NCI-H187 treated with DMSO at 0.1 percent for 48 hours (cell line): Measurements from ENCODE around the gene CTSO.
"Not testable (repeated sequence)": the region's sequence is repeated elsewhere in the genome, so short reads cannot be mapped to it uniquely, and the experiment has no call there.

Experiments used
- DNase-seq: peaks from one replicate; lab custom pipeline; 2025; lab: John Stamatoyannopoulos, UW

The CTSO gene

DNA sequence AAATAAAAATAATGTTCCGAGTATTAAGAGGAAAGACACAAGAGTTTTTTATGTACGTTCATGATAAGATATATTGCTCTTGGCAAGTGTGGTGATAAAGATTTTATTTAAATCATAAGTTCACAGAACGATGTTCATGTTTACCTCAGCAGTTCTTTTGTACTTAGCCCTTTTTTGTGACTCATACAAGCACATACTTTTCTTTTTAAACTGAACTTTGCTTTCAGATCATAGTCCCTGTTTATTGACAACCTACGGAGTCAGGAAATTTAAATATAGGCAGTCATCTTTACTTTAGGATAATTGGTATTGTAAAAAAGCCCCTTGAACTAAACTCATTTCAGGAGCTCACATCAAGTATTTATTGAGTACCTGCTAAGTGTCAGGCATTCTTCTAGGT is 1.3 kb upstream of the CTSO start:
- DNase-seq: no peak

DNA sequence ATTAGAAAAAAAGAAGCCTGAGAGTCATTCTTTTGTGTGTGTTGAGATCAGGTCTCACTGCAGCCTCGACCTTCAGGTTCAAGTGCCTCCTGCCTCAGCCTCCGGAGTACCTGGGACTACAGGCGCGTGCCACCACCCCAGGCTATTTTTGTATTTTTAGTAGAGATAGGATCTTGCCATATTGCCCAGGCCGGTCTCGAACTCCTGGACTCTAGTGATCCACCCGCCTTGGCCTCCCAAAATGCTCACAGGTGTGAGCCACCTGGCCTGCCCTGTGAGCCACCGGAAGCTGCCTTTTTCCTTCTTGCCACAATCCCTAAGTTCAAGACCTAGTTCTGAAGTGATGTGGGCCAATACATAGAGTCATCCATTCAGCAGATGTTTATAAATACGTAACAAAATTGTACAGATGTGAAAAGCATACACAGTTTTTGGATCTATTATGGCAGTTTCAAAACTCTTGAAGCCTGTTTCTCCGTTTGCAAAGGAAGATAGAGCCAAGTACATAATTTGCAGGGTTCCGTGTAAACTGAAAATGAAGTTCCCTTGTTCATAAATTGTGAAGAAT is 536 bp upstream of the CTSO start:
- no peak for DNase-seq

DNA sequence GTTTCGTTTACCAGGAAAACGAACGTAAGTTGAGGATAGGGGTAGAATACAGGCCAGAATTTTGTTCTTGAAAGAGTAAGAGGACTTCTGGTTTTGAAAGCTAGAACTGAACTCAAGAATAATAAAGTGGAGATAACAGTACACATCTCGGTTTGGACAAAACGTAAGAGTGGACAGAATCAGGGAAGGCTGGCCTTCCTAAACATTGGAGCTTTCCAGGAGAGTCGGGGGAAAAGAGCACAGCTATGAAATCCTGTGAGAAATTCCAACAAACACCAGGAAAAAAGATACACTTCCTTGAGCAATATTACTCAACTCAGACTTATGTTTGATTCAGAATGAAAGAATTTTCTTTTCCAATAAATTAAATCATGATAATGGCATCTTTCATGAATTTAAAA is 1.2 kb downstream of the CTSO start:
- DNase-seq: no peak

DNA sequence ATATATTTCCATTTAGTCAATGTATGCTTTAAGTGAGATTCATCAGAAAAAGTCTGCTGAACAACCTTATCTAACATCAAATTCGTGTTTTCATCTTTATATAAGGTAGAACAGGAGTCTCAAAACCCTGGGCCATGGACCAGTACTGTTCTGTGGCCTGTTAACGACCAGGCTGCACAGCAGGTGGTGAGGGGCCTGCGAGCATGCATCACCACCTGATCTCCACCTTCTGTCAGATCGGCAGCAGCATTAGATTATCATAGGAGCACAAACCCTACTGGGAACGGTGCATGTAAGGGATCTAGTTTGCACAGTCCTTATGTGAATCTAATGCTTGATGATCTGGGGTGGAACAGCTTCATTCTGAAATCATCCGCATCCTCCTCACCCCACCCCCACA is 3.2 kb downstream of the CTSO start:
- DNase-seq: no peak

DNA sequence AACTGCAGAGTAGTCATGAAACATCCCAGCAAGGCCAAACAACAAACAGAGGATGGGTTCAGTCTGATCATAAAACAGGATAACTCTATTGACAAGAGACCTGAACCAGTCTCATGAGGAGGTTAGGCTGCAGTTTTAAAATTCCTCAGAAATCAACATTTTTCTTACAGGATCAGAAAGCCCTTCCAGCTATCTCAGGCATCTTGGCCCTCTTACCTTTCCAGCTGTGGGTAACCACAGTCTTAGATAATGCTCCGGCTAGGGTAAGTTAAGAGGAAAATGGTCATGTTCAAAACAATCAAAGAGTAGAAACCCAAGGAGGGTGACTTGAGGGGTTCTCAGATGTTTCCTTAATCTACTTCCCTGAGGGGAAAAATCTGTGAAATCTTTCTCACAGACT is 5.1 kb downstream of the CTSO start:
- DNase-seq: no peak

DNA sequence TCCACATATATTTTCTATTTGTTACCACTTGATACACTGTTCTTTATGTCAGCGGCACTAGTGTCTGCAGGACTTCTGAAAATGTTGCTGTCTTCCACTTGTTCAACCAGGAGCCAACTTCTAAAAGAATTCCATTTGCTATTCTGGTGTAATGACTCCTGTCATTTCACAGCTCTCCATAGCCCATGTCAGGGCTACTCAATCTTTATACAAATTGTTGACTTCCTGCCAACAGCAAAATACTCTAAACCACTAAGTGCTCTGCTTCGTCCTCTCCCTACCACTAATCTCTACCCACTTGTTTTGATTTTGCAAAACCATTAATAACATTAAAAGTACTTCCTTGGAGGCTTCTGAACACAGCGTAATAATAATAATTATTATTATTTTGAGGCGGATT is 7.2 kb downstream of the CTSO start:
- DNase-seq: no peak

DNA sequence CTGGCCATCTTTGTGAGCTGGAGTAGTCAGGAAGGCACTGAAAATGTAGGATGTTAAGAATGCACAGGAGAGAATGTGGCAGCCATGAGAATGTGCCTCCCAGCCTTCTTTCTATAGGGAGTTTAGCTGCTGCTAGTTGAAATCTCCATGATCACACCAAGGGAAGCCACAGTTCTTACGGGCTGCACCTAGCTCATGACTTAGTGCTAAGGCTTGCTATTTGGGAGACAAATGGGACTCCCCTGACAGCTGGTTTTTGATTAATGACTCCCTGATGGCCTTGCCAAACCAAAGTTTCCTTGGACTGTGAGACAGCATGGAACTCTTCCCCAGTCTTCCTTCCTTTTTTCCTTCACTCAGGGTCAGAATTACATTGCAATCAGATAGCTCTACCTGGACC is 9.2 kb downstream of the CTSO start:
- no peak for DNase-seq

DNA sequence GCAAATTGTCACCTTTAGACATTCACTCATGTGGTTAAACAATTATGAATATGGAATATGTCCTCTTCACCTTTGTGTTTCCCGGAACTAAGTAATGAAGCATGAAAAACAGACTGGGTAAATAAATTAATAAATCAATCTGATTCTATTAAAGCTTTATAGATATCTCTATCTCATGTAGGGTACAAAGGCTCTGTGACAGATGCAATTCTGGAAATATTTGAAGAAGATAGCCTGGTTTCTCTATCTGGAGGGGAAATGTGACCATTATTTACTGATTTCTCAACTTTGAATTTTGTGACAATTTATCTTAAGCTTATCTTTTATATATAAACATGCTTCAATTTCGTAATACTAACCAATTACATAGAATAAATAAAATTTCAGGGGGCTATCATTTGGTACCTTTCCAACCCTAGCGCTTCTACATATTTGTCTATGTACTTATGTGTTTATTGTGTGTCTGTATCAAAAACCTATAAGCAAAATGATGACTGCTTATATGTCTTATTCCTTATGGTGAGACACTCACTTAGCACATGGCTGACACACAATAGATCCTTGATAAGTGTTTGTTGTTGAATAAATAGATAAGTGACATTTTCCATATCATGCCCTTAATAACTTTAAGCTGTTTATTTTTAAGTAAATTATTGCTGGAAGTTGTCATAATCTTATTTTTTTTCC is 9.9 kb downstream of the CTSO start:
- DNase-seq: no peak

DNA sequence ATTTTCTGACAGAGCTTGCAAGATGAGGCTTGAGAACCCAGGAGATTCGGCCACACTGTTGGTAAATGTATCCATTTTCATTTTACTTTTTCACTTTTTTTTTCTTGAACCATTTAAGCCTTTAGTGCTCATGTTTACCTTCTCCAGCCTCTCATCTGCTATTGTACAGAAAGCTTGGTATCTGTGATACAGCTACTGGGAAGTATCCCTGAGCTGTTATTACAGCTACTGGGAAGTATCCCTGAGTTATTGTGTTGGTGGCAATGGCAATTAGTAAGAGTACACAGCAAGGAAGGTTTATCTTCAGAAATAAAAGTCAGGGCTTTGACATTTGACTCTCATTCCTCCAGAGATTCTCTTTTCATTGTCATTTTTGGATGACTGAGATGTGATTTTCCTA is 11.8 kb downstream of the CTSO start:
- no peak for DNase-seq

DNA sequence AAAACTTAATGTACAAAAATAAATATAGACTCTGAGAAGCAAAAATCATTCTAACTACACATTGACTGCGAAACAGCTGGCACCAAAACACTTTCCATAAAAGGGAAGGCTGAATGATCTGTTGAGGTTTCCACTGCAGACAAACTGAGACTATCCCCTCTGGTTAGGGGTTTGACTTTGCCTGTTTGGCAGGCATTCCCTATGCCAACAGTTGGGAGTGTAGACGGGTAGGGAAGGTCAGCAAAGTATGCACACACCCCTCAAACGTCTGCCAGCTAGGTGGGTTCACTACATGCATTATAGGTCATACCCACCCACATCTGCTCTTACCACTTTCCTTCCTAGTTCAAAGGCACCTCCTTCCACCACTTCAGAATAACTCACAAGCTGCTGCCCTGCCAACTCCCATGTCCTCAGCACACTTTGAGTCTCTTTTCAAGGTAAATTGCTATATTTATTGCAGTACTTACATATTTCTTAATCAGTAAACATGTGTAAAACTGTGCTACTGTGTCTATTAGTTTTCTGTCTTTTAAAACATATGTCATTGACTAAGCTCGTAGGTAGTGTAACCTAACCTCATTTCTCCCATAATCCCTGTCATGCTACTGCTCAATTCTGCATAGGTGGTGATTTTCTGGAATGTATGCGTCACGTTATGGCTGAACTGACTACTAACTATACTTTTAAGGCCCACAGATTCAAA is 12.4 kb downstream of the CTSO start:
- DNase-seq: no peak

DNA sequence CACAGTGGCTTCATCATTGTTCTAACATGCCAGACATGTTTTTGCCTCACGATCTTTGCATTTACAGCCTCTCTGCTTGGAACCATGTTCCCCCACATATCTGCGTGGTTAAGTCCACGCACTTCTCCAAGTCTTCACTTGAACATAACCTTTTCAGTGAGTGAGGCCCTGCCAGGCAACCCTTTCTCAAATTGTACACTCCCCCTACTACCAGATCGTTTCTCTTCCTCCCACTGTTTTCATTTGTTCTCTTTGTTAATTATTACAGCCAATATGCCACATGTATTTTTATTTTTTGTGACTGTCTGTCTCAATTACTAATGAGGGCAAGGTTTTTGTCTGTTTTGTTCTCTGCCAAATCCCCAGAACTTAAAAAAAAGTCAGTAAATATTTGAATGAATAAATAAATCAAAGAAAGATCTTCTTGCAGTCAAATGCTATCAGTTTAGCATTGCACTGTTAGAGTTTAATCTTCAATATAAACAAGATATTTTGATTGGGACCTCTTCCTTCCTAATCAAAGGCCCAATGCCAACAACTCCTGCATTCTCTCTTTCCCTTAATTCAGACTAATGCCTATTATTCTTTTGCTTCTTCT is 18.2 kb downstream of the CTSO start:
- DNase-seq: no peak

DNA sequence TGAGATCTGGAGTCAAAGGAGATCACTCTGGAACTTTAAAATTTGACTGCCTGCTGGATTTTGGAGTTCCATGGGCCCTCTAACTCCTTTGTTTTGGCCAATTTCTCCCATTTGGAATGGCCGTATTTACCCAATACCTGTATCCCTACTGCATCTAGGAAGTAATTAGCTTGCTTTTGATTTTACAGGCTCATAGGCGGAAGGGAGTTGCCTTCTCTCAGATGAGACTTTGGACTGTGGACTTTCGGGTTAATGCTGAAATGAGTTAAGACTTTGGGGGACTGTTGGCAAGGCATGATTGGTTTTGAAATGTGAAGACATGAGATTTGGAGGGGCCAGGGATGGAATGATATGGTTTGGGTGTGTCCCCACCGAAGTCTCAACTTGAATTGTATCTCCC is 19.0 kb downstream of the CTSO start:
- not testable (repeated sequence) for DNase-seq

DNA sequence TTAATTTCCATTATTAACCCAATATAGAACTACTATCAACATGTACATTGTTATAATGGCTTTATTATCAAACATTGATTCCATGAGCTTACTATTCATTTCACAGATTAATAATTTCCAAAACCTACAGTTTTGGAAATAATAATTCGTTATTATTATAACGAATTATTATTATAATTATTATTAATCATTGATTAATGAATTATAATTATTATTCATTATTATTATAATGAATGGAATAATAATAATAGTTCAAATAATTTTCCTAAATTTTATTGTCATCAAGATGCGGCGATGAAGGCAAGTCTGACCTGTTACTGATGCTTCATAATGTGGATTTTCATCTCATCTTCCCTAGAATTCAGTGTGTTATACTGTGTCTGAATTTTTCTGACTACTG is 22.0 kb downstream of the CTSO start:
- no peak for DNase-seq

DNA sequence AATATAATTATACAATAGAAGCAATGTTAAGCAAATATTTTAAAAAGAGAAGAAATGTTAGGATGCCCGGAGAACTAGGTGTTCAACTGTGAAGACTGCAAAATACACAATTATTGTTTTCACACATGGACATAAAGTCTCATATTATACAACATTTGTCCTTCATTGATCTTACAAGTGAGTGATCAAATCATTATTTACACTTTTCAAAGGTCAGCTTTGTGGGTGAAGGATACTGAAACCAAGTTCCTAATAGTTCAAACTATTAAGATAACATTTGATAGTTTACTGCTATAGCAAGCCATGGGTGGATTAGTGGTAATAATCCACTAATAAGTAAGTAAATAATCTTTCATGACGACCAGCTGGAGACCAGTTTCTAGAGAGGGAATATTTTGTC is 23.3 kb downstream of the CTSO start:
- no peak for DNase-seq

DNA sequence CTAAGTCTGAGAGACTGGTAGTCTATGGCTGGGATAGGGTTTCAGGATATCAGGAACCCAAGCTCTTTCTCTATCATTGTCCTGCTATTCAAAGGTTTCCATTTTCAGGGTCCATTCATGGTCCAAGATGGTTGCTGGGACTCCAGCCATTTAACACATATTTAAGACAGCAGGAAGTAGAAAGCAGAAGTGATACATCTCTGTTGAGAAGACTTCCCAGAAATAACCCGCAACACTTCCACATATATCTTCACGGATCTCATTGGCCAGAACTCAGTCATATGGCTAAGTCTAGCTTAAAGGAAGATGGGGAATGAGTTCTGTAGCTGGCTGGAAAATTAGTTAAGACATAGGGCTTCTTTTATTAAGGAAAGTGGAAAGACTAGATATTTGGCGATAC is 23.8 kb downstream of the CTSO start:
- no peak for DNase-seq

DNA sequence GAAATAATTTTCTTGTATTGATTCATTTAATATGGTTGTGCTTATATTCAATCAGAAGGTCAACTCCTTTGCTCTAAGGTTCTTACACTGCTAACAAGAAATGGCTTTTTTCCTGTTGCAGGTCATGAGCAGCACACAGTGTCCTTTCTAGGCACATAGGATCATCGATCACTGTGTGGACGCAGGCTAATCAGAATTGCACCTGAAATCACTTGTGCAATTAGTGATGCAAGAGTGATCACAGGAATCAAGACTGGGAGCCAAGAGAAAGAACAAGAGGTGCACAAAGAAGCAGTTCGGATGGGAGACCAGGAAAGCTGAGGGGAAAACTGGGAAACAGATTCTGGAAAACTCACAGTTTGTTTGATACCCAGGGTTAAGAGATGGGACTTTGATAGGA is 29.0 kb downstream of the CTSO start:
- no peak for DNase-seq

DNA sequence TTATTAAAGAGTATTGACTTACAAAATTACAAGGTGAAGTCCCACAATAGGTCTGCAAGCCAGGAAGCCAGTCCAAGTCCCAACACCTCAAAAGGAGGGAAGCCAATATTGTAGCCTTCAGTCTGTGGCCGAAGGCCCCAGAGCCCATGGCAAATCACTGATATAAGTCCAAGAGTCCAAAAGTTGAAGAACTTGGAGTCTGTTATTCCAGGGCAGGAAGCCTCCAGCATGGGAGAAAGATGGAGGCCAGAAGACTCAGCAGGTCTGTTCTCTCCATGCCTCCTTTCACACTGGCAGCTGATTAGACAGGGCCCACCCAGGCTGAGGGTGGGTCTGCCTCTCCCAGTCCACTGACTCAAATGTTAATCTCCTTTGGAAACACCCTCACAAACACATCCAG is 32.1 kb downstream of the CTSO start:
- no peak for DNase-seq

DNA sequence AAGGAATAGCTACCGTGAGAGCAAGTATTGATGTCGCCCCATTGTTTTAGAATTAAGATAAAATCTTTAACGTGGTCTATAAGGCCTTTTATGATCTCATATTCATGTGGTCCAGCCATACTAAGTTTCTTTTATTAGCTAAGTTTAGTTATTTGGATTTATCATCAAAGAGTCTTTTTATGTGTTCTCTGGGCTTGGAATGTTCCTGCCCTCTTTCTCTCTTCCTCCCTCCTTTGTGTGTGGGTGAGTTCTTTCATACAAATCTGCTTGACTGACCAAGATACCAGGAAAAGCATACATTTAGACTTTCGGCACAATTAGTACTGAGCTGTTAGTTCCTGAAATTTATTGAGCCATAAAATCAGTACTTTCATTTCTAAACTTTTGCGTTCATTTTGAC is 38.9 kb downstream of the CTSO start:
- DNase-seq: no peak

DNA sequence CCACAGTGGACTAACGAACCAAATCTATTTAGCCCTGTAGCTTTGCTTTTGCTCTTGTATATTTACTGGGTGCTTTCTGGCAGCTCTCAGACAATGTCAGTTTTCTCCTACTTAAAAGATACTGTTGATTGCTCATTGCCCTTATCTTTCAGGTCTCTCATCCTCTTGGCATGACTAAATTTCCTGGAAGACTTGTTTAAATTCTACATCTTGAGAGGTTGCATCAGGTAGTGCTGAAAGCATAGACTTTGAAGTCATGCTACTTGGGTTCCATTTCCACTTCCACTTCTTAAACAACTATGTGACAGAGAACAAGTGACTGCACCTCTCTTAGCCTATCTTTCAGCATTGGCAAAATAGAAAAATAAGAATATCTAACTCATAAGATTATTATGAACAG is 41.8 kb downstream of the CTSO start:
- DNase-seq: no peak

DNA sequence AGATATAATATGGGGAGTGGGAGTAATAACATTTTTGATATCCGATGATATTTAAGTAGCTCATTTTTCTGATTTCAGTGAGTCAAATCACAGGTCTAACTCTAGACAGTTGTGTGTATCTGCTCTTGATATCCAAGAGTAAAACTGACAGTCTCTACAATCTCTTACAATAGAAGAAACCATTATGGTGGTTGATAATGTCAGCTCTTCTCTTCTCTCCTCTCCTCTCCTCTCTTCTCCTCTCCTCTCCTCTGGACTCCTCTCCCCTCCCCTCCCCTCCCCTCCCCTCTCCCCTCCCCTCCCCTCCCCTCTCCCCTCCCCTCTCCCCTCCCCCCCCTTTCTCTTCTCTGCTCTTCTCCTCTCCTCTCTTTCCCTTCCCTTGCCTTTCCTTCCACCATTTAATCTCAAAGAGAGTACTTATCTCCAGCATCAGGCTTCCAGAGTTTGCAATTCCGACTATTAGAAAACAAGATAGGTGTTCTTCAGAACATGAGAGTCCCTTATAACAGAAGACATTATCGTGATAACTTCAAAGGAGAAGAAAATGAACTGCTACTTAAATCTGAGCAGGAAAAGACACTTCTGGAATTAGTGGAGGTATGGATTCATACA is 43.9 kb downstream of the CTSO start:
- no peak for DNase-seq

DNA sequence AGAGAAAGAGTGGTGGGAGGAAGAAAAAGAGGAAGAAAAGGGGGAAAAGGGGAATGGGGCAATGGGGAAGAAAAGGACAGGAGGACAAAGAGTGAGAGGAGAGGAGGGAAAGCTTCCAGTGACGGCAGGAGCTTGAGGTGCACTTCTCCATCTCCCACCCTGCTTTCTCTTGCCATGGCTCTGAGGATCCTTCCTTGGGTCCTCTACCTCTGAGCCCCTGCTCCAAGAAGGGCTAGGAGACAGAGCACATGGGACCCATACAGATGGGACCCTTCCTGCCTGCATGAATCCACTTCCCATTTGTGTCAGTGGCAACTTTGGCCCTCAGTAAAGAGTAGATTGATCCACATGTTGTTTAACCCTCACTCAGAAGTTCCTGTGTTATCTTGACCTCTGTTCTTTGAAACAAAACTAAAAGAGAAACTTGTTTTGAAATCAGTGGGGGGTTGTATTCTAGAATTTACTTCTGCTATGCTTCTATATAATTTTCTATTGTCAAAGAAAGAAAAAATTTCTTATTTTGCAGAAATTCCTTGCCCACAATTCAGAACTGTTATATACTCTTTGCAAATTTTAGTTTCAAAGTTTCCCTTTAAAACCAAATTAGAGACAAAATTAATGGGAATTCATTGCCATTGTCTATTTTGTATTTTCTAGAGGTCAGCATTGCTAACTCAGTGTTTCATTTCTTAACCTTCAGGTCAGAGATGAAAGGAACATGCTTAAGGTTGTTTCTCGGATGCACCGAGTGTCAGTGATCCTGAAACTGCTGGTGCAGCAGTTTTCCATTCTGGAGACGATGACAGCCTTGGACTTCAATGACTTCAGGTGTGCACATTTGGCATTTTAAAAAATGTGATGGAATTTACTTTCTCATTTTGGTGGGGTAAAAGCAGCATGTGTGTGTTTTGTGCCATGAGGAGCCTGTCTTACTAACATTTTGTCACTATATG is 45.2 kb downstream of the CTSO start:
- DNase-seq: no peak

DNA sequence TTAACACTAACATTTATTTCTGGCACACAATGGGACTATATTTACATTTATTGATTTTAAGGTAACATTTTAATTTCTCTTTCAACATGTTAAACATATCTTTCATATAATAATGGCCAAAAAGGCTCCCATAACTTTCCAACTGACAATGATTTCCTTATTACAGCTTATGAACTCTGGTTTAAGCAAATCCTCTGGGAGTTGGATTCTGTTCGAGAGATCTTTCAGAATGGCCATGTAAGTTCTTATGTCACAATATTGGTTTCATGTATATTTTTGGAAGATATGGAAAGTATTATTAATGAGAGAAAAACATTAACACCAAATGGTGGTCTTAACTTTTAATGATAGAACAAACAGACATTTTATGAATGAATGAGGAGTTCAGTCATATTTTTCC is 46.1 kb downstream of the CTSO start:
- no peak for DNase-seq
